ENCODE measurements around the gene ZDHHC16.

Gene ZDHHC16

DNA sequence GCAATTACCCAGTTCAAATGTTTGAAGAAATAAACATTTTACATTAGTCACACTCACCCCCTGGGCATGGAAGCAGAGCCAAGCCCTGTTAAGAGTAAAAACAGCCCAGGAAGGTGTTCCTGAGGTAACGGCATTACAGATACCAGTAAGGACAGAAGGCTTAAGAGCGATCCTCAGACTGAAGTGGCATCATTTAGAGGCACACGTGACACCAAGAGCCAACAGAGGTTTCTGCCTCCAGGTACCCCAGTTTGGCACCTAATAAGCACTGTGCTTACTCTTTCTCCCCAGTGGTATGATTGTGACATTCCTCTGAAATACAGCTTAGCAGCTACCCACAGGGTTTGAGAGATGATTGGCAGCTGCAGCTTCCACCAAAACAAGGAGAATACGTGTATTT is 35.1 kb downstream of the ZDHHC16 start:
- Mint-ChIP-seq H3K27ac (no peak overlapping the region), H3K4me1 (ENCODE audit: low read depth) (peaks cover 10% of the 10 kb centered on the region), H3K9me3 (ENCODE audit: low read depth) (no peaks in the 10 kb centered on the region), H3K27me3 (no peaks in the 10 kb centered on the region), H3K4me3 (no peak overlapping the region), H3K36me3 (peaks cover 4% of the 10 kb centered on the region)

DNA sequence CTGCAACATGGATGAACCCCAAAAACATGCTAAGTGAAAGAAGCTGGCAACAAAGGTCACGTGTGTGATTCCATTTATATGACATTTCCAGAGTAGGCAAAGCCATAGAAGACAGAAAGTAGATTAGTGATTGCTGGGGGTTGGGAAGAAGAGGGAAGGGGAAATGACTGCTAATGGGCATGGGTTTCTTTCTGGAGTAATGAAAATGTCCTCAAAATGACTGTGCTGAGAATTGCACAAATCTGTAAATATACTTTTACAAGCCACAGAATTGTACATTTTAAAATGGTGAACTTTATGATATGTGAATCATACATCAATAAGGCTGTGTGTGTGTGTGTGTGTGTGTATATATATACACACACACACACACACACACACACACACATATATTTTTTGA is 36.4 kb downstream of the ZDHHC16 start:
- Mint-ChIP-seq H3K36me3 (peaks cover 2% of the 10 kb centered on the region), H3K27ac (peak overlapping the region; percentile 75), H3K4me1 (ENCODE audit: low read depth) (peaks cover 9% of the 10 kb centered on the region), H3K27me3 (no peaks in the 10 kb centered on the region), H3K4me3 (no peak overlapping the region), H3K9me3 (ENCODE audit: low read depth) (no peaks in the 10 kb centered on the region)

DNA sequence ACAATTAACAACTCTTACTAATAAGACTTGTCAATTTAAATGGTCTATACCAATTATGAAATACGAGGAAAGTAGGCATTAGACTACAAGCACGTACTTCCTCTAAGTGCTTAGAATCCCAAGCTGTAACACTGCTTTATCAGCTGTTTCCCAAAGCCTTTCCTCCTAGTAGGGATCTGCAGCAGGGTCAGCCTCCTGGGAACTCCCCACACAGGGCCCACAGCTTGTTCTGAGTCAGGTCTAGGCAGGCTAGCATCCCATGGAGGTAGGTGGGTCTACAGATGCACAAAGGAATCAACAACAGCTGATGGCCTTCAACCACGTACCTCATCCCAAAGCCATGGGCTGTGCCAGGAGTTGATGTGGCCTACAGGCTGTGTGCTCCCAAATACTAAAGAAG is 37.5 kb downstream of the ZDHHC16 start:
- Mint-ChIP-seq H3K27ac (no peak overlapping the region), H3K4me3 (no peak overlapping the region), H3K9me3 (ENCODE audit: low read depth) (no peaks in the 10 kb centered on the region), H3K36me3 (no peaks in the 10 kb centered on the region), H3K27me3 (no peaks in the 10 kb centered on the region), H3K4me1 (ENCODE audit: low read depth) (peaks cover 12% of the 10 kb centered on the region)

DNA sequence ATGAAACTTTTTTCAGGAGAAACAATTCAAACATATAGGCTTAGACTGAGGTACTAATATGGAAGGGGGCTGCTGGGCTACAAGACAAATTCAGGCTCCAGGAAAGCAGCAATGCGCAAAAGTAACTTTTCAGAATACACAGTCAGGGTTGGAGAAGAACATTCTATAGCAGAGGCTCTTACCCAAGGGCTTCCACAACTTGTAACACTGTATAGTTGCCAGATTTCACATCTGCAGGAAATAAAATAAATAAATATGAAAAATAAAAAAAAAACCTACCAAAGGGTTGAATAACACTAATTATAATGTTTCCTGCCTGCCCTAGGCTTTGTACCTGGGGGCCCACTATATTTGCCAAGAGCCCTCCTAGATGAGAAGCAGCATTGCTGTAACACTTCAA is 37.9 kb downstream of the ZDHHC16 start:
- no peaks in the 10 kb centered on the region for H3K27me3 Mint-ChIP-seq
- no peaks in the 10 kb centered on the region for H3K9me3 Mint-ChIP-seq (ENCODE audit: low read depth)
- no peak overlapping the region for H3K27ac Mint-ChIP-seq
- H3K4me1 Mint-ChIP-seq (ENCODE audit: low read depth) = peaks cover 14% of the 10 kb centered on the region
- H3K36me3 Mint-ChIP-seq = no peaks in the 10 kb centered on the region
- H3K4me3 Mint-ChIP-seq = no peak overlapping the region

DNA sequence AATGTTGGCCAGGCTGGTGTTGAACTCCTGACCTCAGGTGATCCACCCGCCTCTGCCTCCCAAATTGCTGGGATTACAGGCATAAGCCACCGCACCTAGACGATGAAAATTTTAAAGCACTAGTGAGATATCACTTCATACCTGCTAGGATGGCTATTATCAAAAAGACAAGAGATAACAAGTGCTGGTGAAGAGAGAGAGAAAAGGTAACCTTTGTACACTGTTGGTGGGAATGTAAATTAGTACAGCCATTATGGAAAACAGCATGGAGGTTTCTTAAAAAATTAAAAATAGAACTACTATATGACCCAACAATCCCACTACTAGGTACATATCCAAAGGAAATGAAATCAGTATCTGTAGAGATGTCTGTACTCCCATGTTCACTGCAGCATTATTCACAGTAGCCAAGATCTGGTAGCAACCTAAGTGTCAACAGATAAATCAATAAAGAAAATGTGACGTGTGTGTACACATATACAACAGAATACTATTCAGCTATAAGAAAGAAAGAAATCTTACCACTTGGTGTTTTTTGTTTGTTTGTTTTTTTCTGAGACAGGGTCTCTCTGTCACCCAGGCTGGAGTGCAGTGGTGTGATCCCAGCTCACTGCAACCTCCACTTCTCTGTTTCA is 39.8 kb downstream of the ZDHHC16 start:
- H3K27ac Mint-ChIP-seq = no peak overlapping the region
- no peaks in the 10 kb centered on the region for H3K9me3 Mint-ChIP-seq (ENCODE audit: low read depth)
- no peaks in the 10 kb centered on the region for H3K36me3 Mint-ChIP-seq
- H3K4me3 Mint-ChIP-seq = no peak overlapping the region
- peaks cover 31% of the 10 kb centered on the region for H3K4me1 Mint-ChIP-seq (ENCODE audit: low read depth)
- no peaks in the 10 kb centered on the region for H3K27me3 Mint-ChIP-seq

DNA sequence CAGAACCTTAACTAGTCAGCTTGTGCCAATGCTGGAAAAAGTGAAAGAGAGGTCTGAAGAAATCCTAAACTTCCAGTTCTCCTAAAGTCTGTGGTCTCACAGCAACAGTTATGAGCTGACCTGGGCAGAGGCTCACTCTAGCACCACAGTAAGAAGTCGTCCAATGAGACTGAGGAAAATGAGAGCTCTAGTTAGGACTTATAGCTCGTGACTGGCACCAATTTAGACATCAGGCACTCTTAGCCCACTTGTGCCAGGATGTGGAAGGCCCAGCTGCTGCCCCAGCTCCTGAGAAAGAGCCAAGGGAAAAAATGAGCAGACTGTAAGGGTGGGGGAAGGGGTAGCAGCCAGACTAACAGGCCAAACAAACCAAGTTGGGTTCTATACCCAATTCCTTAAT is 44.6 kb downstream of the ZDHHC16 start:
- Mint-ChIP-seq H3K27me3 (no peaks in the 10 kb centered on the region), H3K9me3 (ENCODE audit: low read depth) (no peaks in the 10 kb centered on the region), H3K27ac (peak overlapping the region; percentile 17), H3K36me3 (no peaks in the 10 kb centered on the region), H3K4me3 (no peak overlapping the region), H3K4me1 (ENCODE audit: low read depth) (peaks cover 57% of the 10 kb centered on the region)

DNA sequence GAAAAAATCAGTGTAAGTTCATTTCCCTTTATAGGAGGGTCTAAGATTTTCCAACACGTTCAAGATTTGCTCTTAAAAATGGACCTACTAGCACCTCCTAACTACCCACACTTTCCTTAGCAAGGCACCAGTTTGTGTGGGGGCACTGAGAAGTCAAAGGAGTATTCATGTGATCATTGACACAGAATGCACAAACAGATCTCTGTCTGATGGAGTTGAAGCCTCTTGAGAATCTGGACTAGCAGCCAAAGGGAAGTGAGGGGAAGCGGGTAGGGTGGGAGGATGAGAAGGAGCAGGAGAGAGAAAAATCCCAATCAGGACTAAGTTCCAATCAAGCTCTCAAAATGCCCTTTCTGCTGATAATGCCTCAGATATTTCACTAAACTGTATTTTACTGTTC is 48.2 kb downstream of the ZDHHC16 start:
- Mint-ChIP-seq H3K9me3 (ENCODE audit: low read depth) (no peaks in the 10 kb centered on the region), H3K4me3 (peak overlapping the region; percentile 38), H3K36me3 (no peaks in the 10 kb centered on the region), H3K27me3 (no peaks in the 10 kb centered on the region), H3K27ac (no peak overlapping the region), H3K4me1 (ENCODE audit: low read depth) (peaks cover 59% of the 10 kb centered on the region)

DNA sequence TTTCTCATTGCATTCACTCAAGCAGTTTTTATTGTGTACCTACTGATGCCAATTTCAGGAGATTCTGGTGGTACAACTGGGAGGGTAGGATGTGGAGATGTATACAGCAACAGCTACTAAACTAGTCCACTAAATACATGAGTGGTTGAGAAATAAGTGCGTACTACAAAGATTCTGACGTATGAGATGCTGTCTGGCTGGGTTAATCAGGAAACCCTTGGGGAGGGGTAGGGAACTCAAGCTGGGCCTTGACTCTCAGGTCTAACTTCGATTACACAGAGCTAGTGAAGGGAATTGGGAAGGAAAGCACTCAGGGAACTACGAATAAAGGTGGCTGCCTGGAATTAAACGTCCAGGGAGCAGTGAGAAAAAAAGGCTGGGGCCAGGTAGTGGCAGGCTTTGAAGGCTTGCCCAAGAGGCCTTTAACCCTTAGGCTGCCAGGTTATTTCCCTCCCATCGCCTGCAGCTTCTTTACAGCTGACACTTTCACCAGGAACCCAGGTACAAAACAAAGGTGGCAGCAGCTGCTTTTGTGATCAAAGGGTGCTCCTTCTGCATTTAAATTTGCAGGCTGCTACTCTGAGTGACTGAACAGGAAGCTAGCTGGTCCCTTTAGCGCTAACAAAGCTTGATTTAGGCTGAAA is 49.0 kb downstream of the ZDHHC16 start:
- Mint-ChIP-seq H3K4me3 (peak overlapping the region; percentile 56), H3K27ac (peak overlapping the region; percentile 62), H3K9me3 (ENCODE audit: low read depth) (no peaks in the 10 kb centered on the region), H3K4me1 (ENCODE audit: low read depth) (peaks cover 57% of the 10 kb centered on the region), H3K36me3 (no peaks in the 10 kb centered on the region), H3K27me3 (peaks cover under 1% of the 10 kb centered on the region)

DNA sequence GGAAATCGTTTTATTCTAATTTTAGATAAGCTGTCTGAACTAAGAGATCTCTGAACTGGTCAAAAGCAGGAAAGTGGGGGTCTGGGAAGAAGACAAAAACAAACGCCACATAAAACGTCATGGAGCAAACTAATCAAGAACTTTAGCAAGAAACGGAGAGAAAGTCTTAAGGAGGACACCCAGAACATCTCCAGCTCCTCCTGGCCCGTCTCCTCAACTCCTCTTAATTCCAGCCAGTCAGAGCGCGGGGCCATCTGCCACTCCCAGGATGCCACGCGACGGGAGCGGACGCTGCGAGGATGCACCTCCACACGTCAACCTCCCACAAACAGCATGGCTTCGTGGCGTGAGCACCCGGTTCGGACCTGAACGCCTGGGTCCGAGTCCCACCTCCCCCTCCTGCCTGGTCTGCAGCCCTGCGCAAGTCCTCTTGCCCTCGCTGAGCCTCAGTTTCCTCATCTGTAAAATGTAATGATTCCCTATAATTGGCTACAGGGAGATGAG is 51.6 kb downstream of the ZDHHC16 start:
- Mint-ChIP-seq H3K4me3 (peak overlapping the region; percentile 94), H3K4me1 (ENCODE audit: low read depth) (peaks cover 57% of the 10 kb centered on the region), H3K27me3 (peaks cover 13% of the 10 kb centered on the region), H3K27ac (peak overlapping the region; percentile 98), H3K9me3 (ENCODE audit: low read depth) (no peaks in the 10 kb centered on the region), H3K36me3 (no peaks in the 10 kb centered on the region)

DNA sequence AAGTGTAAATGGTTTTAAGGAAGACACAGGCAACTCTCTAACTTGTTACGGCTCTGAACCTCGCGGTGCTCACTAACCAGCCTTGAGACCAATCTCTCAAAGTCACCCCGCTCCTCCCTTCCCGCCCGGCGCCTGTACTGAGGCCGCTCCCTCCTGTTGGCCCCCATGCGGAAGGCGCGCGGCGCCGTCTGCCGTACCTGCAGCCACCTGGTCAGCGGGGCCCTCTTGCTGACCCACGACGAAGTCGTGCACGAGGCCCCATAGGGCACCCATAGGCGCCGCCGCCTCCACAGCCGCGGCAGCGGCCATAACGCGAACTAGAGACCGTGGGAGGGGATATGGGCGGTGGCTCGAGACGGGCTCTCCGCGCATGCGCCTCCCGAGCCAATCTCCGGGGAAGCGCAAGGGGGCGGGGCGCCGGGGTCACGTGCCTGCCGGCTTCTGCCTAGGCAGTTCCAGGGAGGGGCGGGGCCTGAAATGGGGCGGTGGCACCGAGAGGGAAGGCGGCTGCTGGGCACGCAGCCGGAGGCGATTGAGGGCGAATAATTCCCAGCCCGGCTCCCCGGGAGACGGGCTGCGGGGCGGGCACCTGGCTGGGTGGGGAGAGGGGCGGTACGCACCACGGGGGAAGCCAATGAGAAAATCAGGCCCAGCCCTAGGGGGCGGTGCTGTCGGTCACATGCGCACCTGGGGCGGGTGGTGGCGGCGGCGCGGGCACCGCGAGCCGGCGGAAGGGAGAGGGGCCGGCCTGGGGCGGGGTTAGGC is 52.3 kb downstream of the ZDHHC16 start, which contains the start of gene MMS19:
TSS of gene MMS19 (minus strand) at position 347 of the 765 bp plus-strand sequence. CDS start at position 309, 38 bp downstream.
- Mint-ChIP-seq H3K27ac (peak within 1 kb of the TSS; percentile 98), H3K4me3 (peak within 1 kb of the TSS; percentile 94), H3K4me1 (ENCODE audit: low read depth) (peaks cover 56% of the 10 kb centered on the region), H3K9me3 (ENCODE audit: low read depth) (no peaks in the 10 kb centered on the region), H3K36me3 (no peaks in the 10 kb centered on the region), H3K27me3 (peaks cover 13% of the 10 kb centered on the region)

DNA sequence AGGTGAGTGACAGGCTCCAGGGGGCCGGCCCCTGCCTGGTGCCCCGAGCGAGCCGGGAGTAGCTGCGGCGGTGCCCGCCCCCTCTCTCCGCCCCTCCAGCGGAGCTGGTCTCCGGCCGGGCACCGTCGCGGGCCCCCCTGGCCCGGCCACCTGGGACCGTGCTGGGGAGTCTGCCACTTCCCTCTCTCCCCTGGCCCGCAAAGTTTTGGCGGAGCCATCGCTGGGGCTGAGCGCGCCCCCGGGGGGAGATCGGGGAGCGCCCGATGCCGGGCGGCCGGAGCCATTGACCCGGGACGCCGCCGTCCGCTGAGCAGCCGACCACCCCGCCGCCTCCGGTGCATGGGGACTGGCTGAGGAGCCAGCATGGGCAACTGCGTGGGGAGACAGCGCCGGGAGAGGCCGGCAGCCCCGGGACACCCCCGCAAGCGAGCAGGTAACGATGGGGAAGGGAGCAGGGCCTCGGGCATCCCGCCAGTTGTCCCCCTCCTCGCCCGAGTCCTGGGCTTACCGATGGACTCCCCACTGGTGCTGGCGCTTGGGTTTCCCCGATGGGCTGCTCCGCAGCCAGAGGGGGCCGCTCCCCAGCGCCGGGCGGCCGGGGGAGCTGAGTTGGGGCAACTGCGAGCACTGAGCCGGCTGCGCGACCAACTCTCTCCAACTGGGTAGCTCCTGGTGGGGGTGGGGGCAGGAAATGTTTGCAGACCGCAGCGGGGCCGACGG is 53.0 kb downstream of the ZDHHC16 start, which contains the start of gene UBTD1:
TSS of gene UBTD1 (plus strand) at position 84 of the 720 bp plus-strand sequence. CDS start at position 364, 280 bp downstream.
- H3K27ac Mint-ChIP-seq = peak within 1 kb of the TSS; percentile 98
- peaks cover 50% of the 10 kb centered on the region for H3K4me1 Mint-ChIP-seq (ENCODE audit: low read depth)
- H3K36me3 Mint-ChIP-seq = no peaks in the 10 kb centered on the region
- H3K4me3 Mint-ChIP-seq = peak within 1 kb of the TSS; percentile 94
- H3K27me3 Mint-ChIP-seq = peaks cover 13% of the 10 kb centered on the region
- no peaks in the 10 kb centered on the region for H3K9me3 Mint-ChIP-seq (ENCODE audit: low read depth)

DNA sequence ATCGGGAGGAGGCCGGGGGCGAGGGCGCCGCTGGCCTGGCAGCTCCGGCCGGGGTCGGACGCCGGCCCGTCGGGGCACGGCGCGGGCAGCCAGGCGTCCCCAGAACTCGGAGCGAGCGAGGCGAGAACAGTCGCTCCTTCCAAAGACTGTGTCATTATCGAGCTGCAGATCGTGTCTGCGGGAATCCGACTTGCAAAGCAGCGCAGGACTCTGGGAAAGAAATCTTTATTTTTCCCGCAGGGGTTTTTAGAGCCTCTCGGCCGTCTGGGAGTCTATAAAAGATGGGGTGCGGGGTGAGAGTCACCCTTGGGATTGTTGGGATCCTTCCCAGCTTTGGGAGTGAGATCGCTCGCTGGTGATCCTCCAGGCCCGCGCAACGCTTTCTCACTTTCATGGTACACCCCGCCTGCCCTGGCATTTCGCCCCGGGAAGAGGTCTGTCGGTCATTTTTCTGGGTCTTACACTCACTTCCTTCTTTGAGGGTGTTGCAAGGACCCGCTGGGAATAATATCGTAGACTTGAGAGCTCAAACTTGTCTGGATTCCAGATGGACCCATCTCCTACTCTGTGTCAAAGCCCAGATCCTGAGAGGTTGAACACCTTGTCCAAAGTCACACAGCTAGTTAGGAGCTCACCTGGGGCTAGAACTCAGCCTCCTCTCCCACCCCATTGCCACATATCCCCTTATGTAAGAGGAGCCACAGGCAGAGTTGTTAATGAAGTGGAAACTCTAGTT is 53.8 kb downstream of the ZDHHC16 start:
- Mint-ChIP-seq H3K9me3 (ENCODE audit: low read depth) (no peaks in the 10 kb centered on the region), H3K27me3 (peaks cover 13% of the 10 kb centered on the region), H3K36me3 (no peaks in the 10 kb centered on the region), H3K4me3 (peak overlapping the region; percentile 66), H3K4me1 (ENCODE audit: low read depth) (peaks cover 42% of the 10 kb centered on the region), H3K27ac (no peak overlapping the region)

DNA sequence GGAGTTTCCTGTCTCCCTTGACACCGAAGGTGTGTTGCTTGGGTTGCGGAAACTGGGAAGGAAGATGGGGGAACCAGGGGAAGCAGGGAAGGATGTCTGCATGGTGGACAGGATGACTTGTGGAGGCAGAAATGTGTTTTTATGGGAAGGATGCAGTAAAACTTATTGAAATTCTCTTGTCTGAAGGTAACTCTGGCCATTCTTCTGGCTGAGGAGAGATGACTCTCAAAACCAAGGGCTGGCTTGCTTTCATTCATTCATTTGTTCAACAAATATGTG is 54.3 kb downstream of the ZDHHC16 start:
- Mint-ChIP-seq H3K36me3 (no peaks in the 10 kb centered on the region), H3K27me3 (peaks cover 13% of the 10 kb centered on the region)

DNA sequence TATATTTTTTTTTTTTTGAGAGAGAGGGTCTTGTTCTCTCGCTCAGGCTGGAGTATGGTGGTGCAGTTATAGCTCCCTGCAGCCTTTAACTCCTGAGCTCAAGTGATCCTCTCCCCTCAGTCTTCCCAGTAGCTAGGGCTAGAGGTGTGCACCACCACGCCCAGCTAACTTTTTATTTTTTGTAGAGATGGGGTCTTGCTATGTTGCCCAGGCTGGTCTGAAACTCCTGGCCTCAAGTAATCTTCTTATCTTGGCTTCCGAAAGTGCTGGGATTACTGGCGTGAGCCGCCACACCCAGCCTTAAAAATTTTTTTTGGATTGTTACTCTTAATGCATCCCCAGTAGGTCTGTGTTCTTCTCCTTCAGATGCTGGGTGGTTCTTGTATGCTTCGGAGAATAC is 56.9 kb downstream of the ZDHHC16 start:
- Mint-ChIP-seq H3K9me3 (ENCODE audit: low read depth) (no peaks in the 10 kb centered on the region), H3K4me1 (ENCODE audit: low read depth) (peaks cover 16% of the 10 kb centered on the region), H3K27ac (no peak overlapping the region), H3K36me3 (no peaks in the 10 kb centered on the region), H3K4me3 (no peak overlapping the region), H3K27me3 (peaks cover 13% of the 10 kb centered on the region)

More for the DNA sequence above, 54.3 kb downstream of the ZDHHC16 start:
- Mint-ChIP-seq H3K9me3 (ENCODE audit: low read depth) (no peaks in the 10 kb centered on the region), H3K27ac (no peak overlapping the region), H3K4me3 (peak overlapping the region; percentile 66), H3K4me1 (ENCODE audit: low read depth) (peaks cover 37% of the 10 kb centered on the region)

Measured in activated naive CD8-positive, alpha-beta T cell (primary cell).